PFSK-1 (cell line): ENCODE measurements around the gene NLRC3.

Experiments used
- FOXP2 ChIP-seq: optimal IDR thresholded peaks from 2 replicates; pipeline ENCODE3; 2011; ENCODE audit warnings: borderline replicate concordance, control low read depth, inconsistent platforms; ENCODE audit not compliant: insufficient read depth; ENCODE audit errors: extremely low read length, extremely low read depth
- POLR2AphosphoS5 ChIP-seq: IDR thresholded peaks from 2 replicates; pipeline ENCODE4 v1.6.1; 2012; ENCODE audit warnings: low read depth, mild to moderate bottlenecking, control low read depth, low read length, moderate library complexity
- TF ChIP-seq, protein P1 (sequence below), 2 experiments: IDR thresholded peaks; 2 replicates each; pipeline versions ENCODE4 v1.6.1 to v1.8.0; 2011 to 2012; ENCODE audit warnings: low read depth in 2 of 2, low read length in 2 of 2, control low read depth in 1 of 2, inconsistent platforms in 1 of 2, mild to moderate bottlenecking in 1 of 2, moderate library complexity in 1 of 2; ENCODE audit not compliant: insufficient read depth in 1 of 2

DNA sequence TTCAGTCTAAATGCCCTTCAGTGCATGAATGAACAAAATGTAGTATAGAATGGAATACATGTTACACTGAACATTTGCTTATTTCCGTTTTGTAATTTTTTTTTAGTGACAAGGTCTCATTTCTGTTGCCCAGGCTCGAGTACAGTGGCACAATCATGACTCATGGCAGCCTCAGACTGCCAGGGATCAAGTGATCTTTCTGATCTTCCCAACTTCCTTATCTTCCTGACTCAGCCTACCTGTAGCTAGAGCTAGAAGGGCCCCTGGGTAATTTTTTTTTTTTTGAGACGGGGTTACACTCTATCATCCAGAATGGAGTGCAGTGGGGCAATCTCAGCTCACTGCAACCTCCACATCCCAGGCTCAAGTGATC, 41.6 kb upstream of the NLRC3 start:
- TF ChIP-seq, protein P1, sequence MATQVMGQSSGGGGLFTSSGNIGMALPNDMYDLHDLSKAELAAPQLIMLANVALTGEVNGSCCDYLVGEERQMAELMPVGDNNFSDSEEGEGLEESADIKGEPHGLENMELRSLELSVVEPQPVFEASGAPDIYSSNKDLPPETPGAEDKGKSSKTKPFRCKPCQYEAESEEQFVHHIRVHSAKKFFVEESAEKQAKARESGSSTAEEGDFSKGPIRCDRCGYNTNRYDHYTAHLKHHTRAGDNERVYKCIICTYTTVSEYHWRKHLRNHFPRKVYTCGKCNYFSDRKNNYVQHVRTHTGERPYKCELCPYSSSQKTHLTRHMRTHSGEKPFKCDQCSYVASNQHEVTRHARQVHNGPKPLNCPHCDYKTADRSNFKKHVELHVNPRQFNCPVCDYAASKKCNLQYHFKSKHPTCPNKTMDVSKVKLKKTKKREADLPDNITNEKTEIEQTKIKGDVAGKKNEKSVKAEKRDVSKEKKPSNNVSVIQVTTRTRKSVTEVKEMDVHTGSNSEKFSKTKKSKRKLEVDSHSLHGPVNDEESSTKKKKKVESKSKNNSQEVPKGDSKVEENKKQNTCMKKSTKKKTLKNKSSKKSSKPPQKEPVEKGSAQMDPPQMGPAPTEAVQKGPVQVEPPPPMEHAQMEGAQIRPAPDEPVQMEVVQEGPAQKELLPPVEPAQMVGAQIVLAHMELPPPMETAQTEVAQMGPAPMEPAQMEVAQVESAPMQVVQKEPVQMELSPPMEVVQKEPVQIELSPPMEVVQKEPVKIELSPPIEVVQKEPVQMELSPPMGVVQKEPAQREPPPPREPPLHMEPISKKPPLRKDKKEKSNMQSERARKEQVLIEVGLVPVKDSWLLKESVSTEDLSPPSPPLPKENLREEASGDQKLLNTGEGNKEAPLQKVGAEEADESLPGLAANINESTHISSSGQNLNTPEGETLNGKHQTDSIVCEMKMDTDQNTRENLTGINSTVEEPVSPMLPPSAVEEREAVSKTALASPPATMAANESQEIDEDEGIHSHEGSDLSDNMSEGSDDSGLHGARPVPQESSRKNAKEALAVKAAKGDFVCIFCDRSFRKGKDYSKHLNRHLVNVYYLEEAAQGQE (IDR thresholded peaks at IDR 0.05; ENCODE audit: insufficient read depth in 1 of 2, low read depth in 2 of 2, low read length in 2 of 2), result no peak
- TF ChIP-seq FOXP2 (no peak), POLR2AphosphoS5 (no peak)
